HepG2 (cell line): ENCODE measurements around the gene CAVIN3. TPM values are rescaled to one million over a fixed set of nuclear protein-coding genes. Genes with fewer than 3 reads are reported as not detected.
A peak's percentile ranks its signal among the peaks of the same experiment; 100 is the strongest.

Experiments used
- CENPX ChIP-seq: sonication (generic); formaldehyde crosslinking; IDR thresholded peaks from 2 replicates; pipeline ENCODE4 v1.9.0; 2021; ENCODE audit warnings: mild to moderate bottlenecking, missing genetic modification reagents, moderate library complexity
- KMT2B ChIP-seq: IDR thresholded peaks from 2 replicates; pipeline ENCODE4 v1.6.1; 2016; ENCODE audit warnings: missing genetic modification reagents, missing compliant biosample characterization
- NCOR1 ChIP-seq: fragments of 200-600 bp; sonication (generic); IDR thresholded peaks from 2 replicates; pipeline ENCODE4 v1.7.0; 2017; ENCODE audit warnings: antibody characterized with exemption, low read length, borderline replicate concordance
- SRSF4 ChIP-seq: fragments of 200-400 bp; formaldehyde crosslinking; IDR thresholded peaks from one replicate; pipeline ENCODE4 v1.6.1; 2018; ENCODE audit warnings: mild to moderate bottlenecking, low read depth, low read length, moderate library complexity; ENCODE audit not compliant: poor library complexity, severe bottlenecking
- TBP ChIP-seq: sonication (generic); formaldehyde crosslinking; IDR thresholded peaks from 2 replicates; pipeline ENCODE4 v1.5.0; 2020; ENCODE audit warnings: missing genetic modification reagents
- ZFY ChIP-seq: sonication (generic); formaldehyde crosslinking; IDR thresholded peaks from 2 replicates; pipeline ENCODE4 v1.4.0; 2020; ENCODE audit warnings: missing genetic modification reagents
- ZNF136 ChIP-seq: sonication (generic); formaldehyde crosslinking; IDR thresholded peaks from 2 replicates; pipeline ENCODE4 v1.8.1; 2022; ENCODE audit warnings: low read depth, mild to moderate bottlenecking, moderate library complexity, missing genetic modification reagents
- ZNF451 ChIP-seq: sonication (generic); formaldehyde crosslinking; IDR thresholded peaks from 2 replicates; pipeline ENCODE4 v1.5.0; 2020; ENCODE audit warnings: mild to moderate bottlenecking, missing genetic modification reagents
- polyA plus RNA-seq, 8 experiments: library from polyadenylated mRNA; depleted of rRNA in 3 of 8; stranded (reverse) in 7 of 8; unstranded in 1 of 8; fragments of >200 nt; fragmentation: Illumina TruSeq in 4 of 8; extraction: Trizol in 4 of 8; gene quantifications; 2 replicates each; pipeline versions ENCODE4 v1.2.1 to v1.2.3, GENCODE V29; 2011 to 2016; ENCODE audit warnings: low read depth in 4 of 8, missing spikeins in 1 of 8, mixed read lengths in 1 of 8; ENCODE audit not compliant: insufficient read depth in 1 of 8
- total RNA-seq, 5 experiments: library from RNA; depleted of rRNA; stranded (reverse); fragments of >200 nt; fragmentation: Illumina TruSeq; extraction: Trizol; gene quantifications; 2 replicates each; pipeline ENCODE4 v1.2.3, GENCODE V29; 2016; ENCODE audit warnings: low read depth in 1 of 5
- TF ChIP-seq, protein P1 (sequence below): sonication (generic); formaldehyde crosslinking; IDR thresholded peaks from 2 replicates; pipeline ENCODE4 v1.4.0; 2020; ENCODE audit warnings: mild to moderate bottlenecking, missing genetic modification reagents
- TF ChIP-seq, protein P2 (sequence below): sonication (generic); formaldehyde crosslinking; IDR thresholded peaks from 2 replicates; pipeline ENCODE4 v1.4.0; 2020; ENCODE audit warnings: low read depth, mild to moderate bottlenecking, missing genetic modification reagents
- TF ChIP-seq, protein P3 (sequence below): IDR thresholded peaks from 2 replicates; pipeline ENCODE4 v1.6.1; 2012; ENCODE audit warnings: low read length, improper control_type of control experiment
- TF ChIP-seq, protein P4 (sequence below): sonication (generic); formaldehyde crosslinking; IDR thresholded peaks from 2 replicates; pipeline ENCODE4 v1.8.0; 2022; ENCODE audit warnings: missing genetic modification reagents, mild to moderate bottlenecking, inconsistent platforms, borderline replicate concordance
- TF ChIP-seq, protein P5 (sequence below): sonication (generic); formaldehyde crosslinking; IDR thresholded peaks from 2 replicates; pipeline ENCODE4 v1.4.0; 2020; ENCODE audit warnings: missing genetic modification reagents, borderline replicate concordance

CAVIN3 gene
- total and polyA plus RNA-seq, 2 of the 13 experiments (the other 11 are each of a cell fraction or from before 2014, with no cell fraction given): not detected

DNA sequence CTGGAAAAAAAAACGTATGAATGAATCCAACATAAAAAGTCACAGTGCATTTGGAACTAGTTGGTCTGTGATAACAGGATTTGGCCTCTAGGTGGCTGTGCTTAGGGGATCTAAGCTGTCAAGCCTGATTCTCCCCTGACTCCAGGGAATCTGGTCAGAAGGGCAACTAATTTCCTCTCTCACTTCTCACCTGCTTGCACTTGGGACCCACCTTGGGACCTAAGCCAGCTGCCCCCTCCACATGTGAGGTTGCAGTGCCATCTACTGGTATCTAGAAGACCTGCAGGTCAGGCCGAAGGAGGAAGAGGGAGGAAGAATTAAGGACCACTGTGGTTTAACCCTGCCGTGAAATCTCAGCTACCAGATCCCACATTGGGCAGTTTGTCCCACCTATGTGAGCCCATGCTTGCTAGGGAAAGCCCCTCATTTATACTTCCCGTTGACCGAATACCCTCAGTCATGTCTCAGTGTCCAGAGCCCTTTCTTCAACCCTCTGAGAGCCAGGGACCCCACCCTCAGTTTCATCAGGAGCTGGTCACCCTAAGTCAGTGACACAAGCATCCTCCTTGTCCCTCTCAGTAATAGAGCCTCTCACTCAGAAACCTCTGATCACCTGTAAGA, 33.2 kb upstream of the CAVIN3 start (continued):
- TF ChIP-seq, protein P1, sequence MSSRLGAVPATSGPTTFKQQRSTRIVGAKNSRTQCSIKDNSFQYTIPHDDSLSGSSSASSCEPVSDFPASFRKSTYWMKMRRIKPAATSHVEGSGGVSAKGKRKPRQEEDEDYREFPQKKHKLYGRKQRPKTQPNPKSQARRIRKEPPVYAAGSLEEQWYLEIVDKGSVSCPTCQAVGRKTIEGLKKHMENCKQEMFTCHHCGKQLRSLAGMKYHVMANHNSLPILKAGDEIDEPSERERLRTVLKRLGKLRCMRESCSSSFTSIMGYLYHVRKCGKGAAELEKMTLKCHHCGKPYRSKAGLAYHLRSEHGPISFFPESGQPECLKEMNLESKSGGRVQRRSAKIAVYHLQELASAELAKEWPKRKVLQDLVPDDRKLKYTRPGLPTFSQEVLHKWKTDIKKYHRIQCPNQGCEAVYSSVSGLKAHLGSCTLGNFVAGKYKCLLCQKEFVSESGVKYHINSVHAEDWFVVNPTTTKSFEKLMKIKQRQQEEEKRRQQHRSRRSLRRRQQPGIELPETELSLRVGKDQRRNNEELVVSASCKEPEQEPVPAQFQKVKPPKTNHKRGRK (CRISPR knock-in tag): no peak
- TF ChIP-seq KMT2B (CRISPR knock-in tag) (no peak), NCOR1 (peak; percentile 63; the same call in 1 of the 2 replicates), ZNF451 (CRISPR knock-in tag) (0 out of 2 replicates have a peak, but pooled peaks have one; percentile 37), SRSF4 (no peak), CENPX (no peak), ZNF136 (CRISPR knock-in tag) (peak; percentile 62; the same call in 1 of the 2 replicates), ZFY (no peak), TBP (CRISPR knock-in tag) (no peak)
- TF ChIP-seq, protein P2, sequence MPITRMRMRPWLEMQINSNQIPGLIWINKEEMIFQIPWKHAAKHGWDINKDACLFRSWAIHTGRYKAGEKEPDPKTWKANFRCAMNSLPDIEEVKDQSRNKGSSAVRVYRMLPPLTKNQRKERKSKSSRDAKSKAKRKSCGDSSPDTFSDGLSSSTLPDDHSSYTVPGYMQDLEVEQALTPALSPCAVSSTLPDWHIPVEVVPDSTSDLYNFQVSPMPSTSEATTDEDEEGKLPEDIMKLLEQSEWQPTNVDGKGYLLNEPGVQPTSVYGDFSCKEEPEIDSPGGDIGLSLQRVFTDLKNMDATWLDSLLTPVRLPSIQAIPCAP (CRISPR knock-in tag): no peak
- TF ChIP-seq, protein P3, sequence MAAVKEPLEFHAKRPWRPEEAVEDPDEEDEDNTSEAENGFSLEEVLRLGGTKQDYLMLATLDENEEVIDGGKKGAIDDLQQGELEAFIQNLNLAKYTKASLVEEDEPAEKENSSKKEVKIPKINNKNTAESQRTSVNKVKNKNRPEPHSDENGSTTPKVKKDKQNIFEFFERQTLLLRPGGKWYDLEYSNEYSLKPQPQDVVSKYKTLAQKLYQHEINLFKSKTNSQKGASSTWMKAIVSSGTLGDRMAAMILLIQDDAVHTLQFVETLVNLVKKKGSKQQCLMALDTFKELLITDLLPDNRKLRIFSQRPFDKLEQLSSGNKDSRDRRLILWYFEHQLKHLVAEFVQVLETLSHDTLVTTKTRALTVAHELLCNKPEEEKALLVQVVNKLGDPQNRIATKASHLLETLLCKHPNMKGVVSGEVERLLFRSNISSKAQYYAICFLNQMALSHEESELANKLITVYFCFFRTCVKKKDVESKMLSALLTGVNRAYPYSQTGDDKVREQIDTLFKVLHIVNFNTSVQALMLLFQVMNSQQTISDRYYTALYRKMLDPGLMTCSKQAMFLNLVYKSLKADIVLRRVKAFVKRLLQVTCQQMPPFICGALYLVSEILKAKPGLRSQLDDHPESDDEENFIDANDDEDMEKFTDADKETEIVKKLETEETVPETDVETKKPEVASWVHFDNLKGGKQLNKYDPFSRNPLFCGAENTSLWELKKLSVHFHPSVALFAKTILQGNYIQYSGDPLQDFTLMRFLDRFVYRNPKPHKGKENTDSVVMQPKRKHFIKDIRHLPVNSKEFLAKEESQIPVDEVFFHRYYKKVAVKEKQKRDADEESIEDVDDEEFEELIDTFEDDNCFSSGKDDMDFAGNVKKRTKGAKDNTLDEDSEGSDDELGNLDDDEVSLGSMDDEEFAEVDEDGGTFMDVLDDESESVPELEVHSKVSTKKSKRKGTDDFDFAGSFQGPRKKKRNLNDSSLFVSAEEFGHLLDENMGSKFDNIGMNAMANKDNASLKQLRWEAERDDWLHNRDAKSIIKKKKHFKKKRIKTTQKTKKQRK: no peak
- TF ChIP-seq, protein P4, sequence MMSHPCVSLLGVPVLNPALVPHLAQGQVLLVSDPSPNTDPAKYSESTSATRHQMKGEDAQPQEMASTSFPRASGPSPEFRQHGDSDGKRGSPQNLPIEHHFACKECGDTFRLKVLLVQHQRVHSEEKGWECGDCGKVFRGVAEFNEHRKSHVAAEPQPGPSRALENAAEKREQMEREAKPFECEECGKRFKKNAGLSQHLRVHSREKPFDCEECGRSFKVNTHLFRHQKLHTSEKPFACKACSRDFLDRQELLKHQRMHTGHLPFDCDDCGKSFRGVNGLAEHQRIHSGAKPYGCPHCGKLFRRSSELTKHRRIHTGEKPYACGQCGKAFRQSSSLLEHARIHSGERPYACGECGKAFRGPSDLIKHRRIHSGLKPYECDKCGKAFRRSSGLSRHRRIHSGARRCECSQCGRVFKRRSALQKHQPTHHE (CRISPR knock-in tag): no peak
- TF ChIP-seq, protein P5, sequence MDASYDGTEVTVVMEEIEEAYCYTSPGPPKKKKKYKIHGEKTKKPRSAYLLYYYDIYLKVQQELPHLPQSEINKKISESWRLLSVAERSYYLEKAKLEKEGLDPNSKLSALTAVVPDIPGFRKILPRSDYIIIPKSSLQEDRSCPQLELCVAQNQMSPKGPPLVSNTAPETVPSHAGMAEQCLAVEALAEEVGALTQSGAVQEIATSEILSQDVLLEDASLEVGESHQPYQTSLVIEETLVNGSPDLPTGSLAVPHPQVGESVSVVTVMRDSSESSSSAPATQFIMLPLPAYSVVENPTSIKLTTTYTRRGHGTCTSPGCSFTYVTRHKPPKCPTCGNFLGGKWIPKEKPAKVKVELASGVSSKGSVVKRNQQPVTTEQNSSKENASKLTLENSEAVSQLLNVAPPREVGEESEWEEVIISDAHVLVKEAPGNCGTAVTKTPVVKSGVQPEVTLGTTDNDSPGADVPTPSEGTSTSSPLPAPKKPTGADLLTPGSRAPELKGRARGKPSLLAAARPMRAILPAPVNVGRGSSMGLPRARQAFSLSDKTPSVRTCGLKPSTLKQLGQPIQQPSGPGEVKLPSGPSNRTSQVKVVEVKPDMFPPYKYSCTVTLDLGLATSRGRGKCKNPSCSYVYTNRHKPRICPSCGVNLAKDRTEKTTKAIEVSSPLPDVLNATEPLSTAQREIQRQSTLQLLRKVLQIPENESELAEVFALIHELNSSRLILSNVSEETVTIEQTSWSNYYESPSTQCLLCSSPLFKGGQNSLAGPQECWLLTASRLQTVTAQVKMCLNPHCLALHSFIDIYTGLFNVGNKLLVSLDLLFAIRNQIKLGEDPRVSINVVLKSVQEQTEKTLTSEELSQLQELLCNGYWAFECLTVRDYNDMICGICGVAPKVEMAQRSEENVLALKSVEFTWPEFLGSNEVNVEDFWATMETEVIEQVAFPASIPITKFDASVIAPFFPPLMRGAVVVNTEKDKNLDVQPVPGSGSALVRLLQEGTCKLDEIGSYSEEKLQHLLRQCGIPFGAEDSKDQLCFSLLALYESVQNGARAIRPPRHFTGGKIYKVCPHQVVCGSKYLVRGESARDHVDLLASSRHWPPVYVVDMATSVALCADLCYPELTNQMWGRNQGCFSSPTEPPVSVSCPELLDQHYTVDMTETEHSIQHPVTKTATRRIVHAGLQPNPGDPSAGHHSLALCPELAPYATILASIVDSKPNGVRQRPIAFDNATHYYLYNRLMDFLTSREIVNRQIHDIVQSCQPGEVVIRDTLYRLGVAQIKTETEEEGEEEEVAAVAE: no peak
